OCI-LY7 (cell line): ENCODE measurements around the gene C5orf47. TPM values are rescaled to one million over a fixed set of nuclear protein-coding genes. Genes with fewer than 3 reads are reported as not detected.

ENCODE experiments used
- BruUV-seq: library from RNA; stranded (reverse); fragments of 400-500 nt; replicated peaks from 2 replicates; lab custom pipeline; 2021; lab: Mats Ljungman, UMichigan
- CTCF ChIA-PET: fragments of 300-600 bp; sonication (Branson Sonifier 250); formaldehyde crosslinking; loops from one replicate; lab custom pipeline; 2022; ENCODE audit warnings: antibody characterized with exemption; ENCODE audit not compliant: unreplicated experiment; lab: Charles Lee
- POLR2A ChIA-PET: fragments of 300-600 bp; sonication (Branson Sonifier 250); formaldehyde crosslinking; loops from one replicate; lab custom pipeline; 2022; ENCODE audit warnings: antibody characterized with exemption; lab: Charles Lee
- DNase-seq: peaks from one replicate; pipeline ENCODE4 v3.0.0-alpha.2; 2015; ENCODE audit warnings: low spot score
- H2AFZ ChIP-seq: fragments of 200-600 bp; sonication (generic), shearing (Covaris generic); 2 replicates; pipeline ENCODE4 v1.6.1; 2014; ENCODE audit warnings: mild to moderate bottlenecking, antibody characterized with exemption, low read length, moderate library complexity
- H3K27ac ChIP-seq: fragments of 200-600 bp; sonication (generic); 2 replicates; pipeline ENCODE4 v1.5.1; 2014; ENCODE audit warnings: mixed run types, low read depth, mild to moderate bottlenecking, moderate library complexity, low read length, inconsistent platforms; ENCODE audit not compliant: poor library complexity, severe bottlenecking
- H3K36me3 ChIP-seq: fragments of 200-600 bp; sonication (generic); 2 replicates; pipeline ENCODE4 v1.6.1; 2014; ENCODE audit warnings: mild to moderate bottlenecking, antibody characterized with exemption, low read length, moderate library complexity, mixed read lengths; ENCODE audit not compliant: insufficient read depth
- H3K4me1 ChIP-seq: fragments of 200-600 bp; sonication (generic); 2 replicates; pipeline ENCODE4 v1.5.1; 2014; ENCODE audit warnings: mild to moderate bottlenecking, low read length; ENCODE audit not compliant: insufficient read depth, poor library complexity, severe bottlenecking
- H3K4me2 ChIP-seq: fragments of 200-600 bp; sonication (generic); 2 replicates; pipeline ENCODE4 v1.6.1; 2014; ENCODE audit warnings: mild to moderate bottlenecking, low read length
- H3K4me3 ChIP-seq: fragments of 200-600 bp; sonication (generic); 2 replicates; pipeline ENCODE4 v1.5.1; 2014; ENCODE audit warnings: mild to moderate bottlenecking, low read depth, low read length; ENCODE audit not compliant: poor library complexity, severe bottlenecking
- H3K79me2 ChIP-seq: fragments of 200-600 bp; sonication (generic); 2 replicates; pipeline ENCODE4 v1.6.1; 2016; ENCODE audit warnings: low read depth, mild to moderate bottlenecking, low read length, moderate library complexity, mixed read lengths; ENCODE audit not compliant: insufficient read depth
- H3K9me2 ChIP-seq: fragments of 200-600 bp; sonication (generic); 2 replicates; pipeline ENCODE4 v1.6.1; 2016; ENCODE audit warnings: mild to moderate bottlenecking, low read length, mixed read lengths; ENCODE audit not compliant: insufficient read depth
- H3K9me3 ChIP-seq: fragments of 200-600 bp; sonication (generic); 2 replicates; pipeline ENCODE4 v1.6.1; 2014; ENCODE audit warnings: mild to moderate bottlenecking, mixed run types, low read length, mixed read lengths
- H4K20me1 ChIP-seq: fragments of 200-600 bp; sonication (generic); 2 replicates; pipeline ENCODE4 v1.6.1; 2014; ENCODE audit warnings: mild to moderate bottlenecking, antibody characterized with exemption, low read length, moderate library complexity, mixed read lengths; ENCODE audit not compliant: insufficient read depth
- CTCF ChIP-seq: fragments of 200-600 bp; sonication (generic); conservative IDR thresholded peaks from 2 replicates; pipeline ENCODE4 v1.5.1; 2014; ENCODE audit warnings: mild to moderate bottlenecking, antibody characterized with exemption, low read length, moderate library complexity, mixed read lengths
- EZH2phosphoT487 ChIP-seq: fragments of 200-600 bp; sonication (generic); IDR thresholded peaks from 2 replicates; pipeline ENCODE4 v1.6.1; 2018; ENCODE audit warnings: low read depth, borderline replicate concordance, mild to moderate bottlenecking, mixed run types, antibody characterized with exemption, low read length, moderate library complexity, mixed read lengths
- intact Hi-C: fragments of 100-400 bp; cut with micrococcal nuclease; formaldehyde crosslinking; loops from one replicate; pipeline ENCODE4 v1.10.0; 2022; ENCODE audit not compliant: unreplicated experiment
- total RNA-seq, 2 experiments: library from RNA; depleted of rRNA in 1 of 2; stranded (reverse); fragments of >200 nt in 1 of 2; shearing (Covaris generic) in 1 of 2; gene quantifications; 2 replicates each; pipeline ENCODE4 v1.2.3, GENCODE V29; 2014 to 2022

The C5orf47 gene
- total RNA-seq, 2 experiments from 2014 or later: not detected

- ChIA-PET POLR2A (interaction anchor here (0.6 kb wide), 1 partner anchor 187 kb away, joined by 3 read pairs; no protein-coding TSS in a partner anchor), CTCF (no interaction called here)
- no peak overlapping the region for H3K4me3 ChIP-seq
- H2AFZ ChIP-seq: no peak overlapping the region
- no peaks in the 10 kb centered on the region for H4K20me1 ChIP-seq
- H3K36me3 ChIP-seq: no peaks in the 10 kb centered on the region
- TF ChIP-seq EZH2phosphoT487 (no peak), CTCF (no peak)
- H3K4me2 ChIP-seq: no peak overlapping the region
- H3K9me3 ChIP-seq: no peaks in the 10 kb centered on the region
- H3K79me2 ChIP-seq: no peaks in the 10 kb centered on the region
- no peaks in the 10 kb centered on the region for H3K4me1 ChIP-seq
- BruUV-seq: no TSS peak
- DNase-seq: no peak
- intact Hi-C loops: no loop called here
- no peaks in the 10 kb centered on the region for H3K9me2 ChIP-seq
- no peak overlapping the region for H3K27ac ChIP-seq
Measured at GRCh38 chr5:174030286-174030685, 41.3 kb downstream of the C5orf47 start.

GRCh38 chr5:174044466-174045254 is 55.7 kb downstream of the C5orf47 start:
- H3K9me2 ChIP-seq: no peaks in the 10 kb centered on the region
- no peak overlapping the region for H3K27ac ChIP-seq
- BruUV-seq: no TSS peak
- ChIA-PET CTCF (interaction anchor here (1.5 to 1.7 kb wide), 2 partner anchors 12 to 266 kb away, joined by 4 read pairs; no protein-coding TSS in a partner anchor), POLR2A (interaction anchor here (0.6 to 0.7 kb wide), 2 partner anchors 9 to 53 kb away, joined by 3 read pairs; no protein-coding TSS in a partner anchor)
- no peak overlapping the region for H3K4me2 ChIP-seq
- no peak for TF ChIP-seq EZH2phosphoT487
- TF ChIP-seq CTCF: no peak
- no peaks in the 10 kb centered on the region for H3K9me3 ChIP-seq
- intact Hi-C loops: loop anchor here (1.0 kb wide), 2 partner anchors 268 to 273 kb away; no protein-coding TSS in a partner anchor
- no peak overlapping the region for H3K4me3 ChIP-seq
- no peak for DNase-seq
- H2AFZ ChIP-seq: no peak overlapping the region
- H4K20me1 ChIP-seq: no peaks in the 10 kb centered on the region
- no peaks in the 10 kb centered on the region for H3K4me1 ChIP-seq
- H3K36me3 ChIP-seq: no peaks in the 10 kb centered on the region
- no peaks in the 10 kb centered on the region for H3K79me2 ChIP-seq
